GM04504 (cell line): Measurements from ENCODE around the gene UTF1.

Experiments
- DNase-seq: peaks from one replicate; pipeline ENCODE4 v3.0.0-alpha.2; 2012; ENCODE audit warnings: low read depth

UTF1 gene

GRCh38 chr10:133196936-133197758 lies 32.9 kb upstream of the UTF1 start:
- DNase-seq = no peak

- no peak for DNase-seq
Measured at GRCh38 chr10:133197786-133198185, 32.2 kb upstream of the UTF1 start.

GRCh38 chr10:133198206-133198605 lies 31.8 kb upstream of the UTF1 start:
- no peak for DNase-seq

GRCh38 chr10:133198621-133199487 lies 31.2 kb upstream of the UTF1 start:
- no peak for DNase-seq

- DNase-seq = no peak
Measured at GRCh38 chr10:133199488-133199885, 30.5 kb upstream of the UTF1 start.

GRCh38 chr10:133199992-133200611 lies 29.9 kb upstream of the UTF1 start:
- no peak for DNase-seq

- no peak for DNase-seq
Measured at GRCh38 chr10:133200621-133201031, 29.4 kb upstream of the UTF1 start.

- DNase-seq = no peak
Measured at GRCh38 chr10:133201151-133201947, 28.7 kb upstream of the UTF1 start.

GRCh38 chr10:133201948-133202725 lies 27.9 kb upstream of the UTF1 start:
- DNase-seq = no peak

GRCh38 chr10:133202778-133203651 lies 27.0 kb upstream of the UTF1 start:
- no peak for DNase-seq

GRCh38 chr10:133203652-133204195 lies 26.3 kb upstream of the UTF1 start:
- no peak for DNase-seq

GRCh38 chr10:133204226-133205015 lies 25.6 kb upstream of the UTF1 start:
- no peak for DNase-seq

- DNase-seq = no peak
Measured at GRCh38 chr10:133205146-133205545, 24.9 kb upstream of the UTF1 start.

- no peak for DNase-seq
Measured at GRCh38 chr10:133206356-133207040, 23.5 kb upstream of the UTF1 start.

- DNase-seq = no peak
Measured at GRCh38 chr10:133207041-133207600, 22.9 kb upstream of the UTF1 start.

GRCh38 chr10:133207627-133208026 lies 22.4 kb upstream of the UTF1 start:
- DNase-seq = no peak

GRCh38 chr10:133208466-133208865 lies 21.6 kb upstream of the UTF1 start:
- no peak for DNase-seq

- no peak for DNase-seq
Measured at GRCh38 chr10:133209117-133209516, 20.9 kb upstream of the UTF1 start.
